ENCODE results near the gene USP2.

USP2 gene

DNA sequence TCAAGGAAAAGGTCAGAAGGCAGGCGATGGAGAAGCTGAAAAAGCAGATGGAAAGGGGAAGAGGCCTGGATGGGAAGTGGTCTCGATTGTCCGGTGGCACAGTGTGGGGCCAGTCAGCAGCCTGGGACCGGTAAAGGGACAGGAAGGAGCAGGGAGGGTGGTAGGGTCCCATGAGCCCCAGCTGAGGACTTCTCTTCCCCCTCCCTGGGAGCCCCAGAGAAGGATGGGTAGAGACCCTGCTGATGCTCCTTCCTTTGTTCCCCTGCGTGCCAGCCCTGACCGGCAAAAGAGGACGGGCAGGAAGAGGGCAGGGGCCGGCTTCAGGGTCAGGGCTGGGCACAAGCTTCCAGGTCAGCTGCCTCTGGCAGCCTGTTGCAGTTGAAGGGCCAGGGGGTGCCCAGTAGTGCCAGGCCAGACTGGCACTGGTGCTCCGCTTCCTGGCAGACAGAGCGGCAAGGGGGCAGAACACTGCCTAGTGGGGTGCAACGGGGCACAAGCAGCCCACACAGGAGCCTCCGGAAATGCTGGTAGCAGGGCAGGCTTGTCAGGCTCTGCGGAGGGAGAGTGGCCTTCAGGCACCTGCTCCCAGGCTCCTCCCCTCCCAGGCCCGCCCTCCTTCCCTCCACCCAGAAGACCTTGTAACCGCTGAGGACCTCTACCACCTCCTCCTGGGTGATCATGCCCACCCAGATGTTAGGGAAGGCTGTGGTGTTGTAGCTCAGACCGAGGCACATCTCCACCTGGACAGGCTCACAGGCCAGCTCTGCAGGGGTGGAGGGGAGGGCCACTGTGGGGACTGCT is 40.1 kb downstream of the USP2 start:
- Histone ChIP-seq H3K27me3 (ENCODE audit: low read length) (no peaks in the 10 kb centered on the region), H3K27ac (ENCODE audit: low read depth, low read length) (no peak overlapping the region), H3K4me3 (ENCODE audit: insufficient read depth, low read length, poor library complexity, severe bottlenecking) (no peak overlapping the region), H4K20me1 (ENCODE audit: low read depth, low read length) (no peaks in the 10 kb centered on the region), H3K9me2 (replicated peaks; ENCODE audit: insufficient read depth, low read length) (no peaks in the 10 kb centered on the region), H3K4me2 (ENCODE audit: low read depth, low read length, poor library complexity, severe bottlenecking) (no peak overlapping the region), H3K9ac (ENCODE audit: low read length) (no peak overlapping the region), H2AFZ (ENCODE audit: low read depth, low read length, severe bottlenecking) (no peak overlapping the region), H3K79me2 (ENCODE audit: insufficient read depth, low read length) (no peaks in the 10 kb centered on the region), H3K9me3 (ENCODE audit: insufficient read depth, low read length) (no peaks in the 10 kb centered on the region), H3K36me3 (ENCODE audit: low read length) (no peaks in the 10 kb centered on the region), H3F3A (ENCODE audit: insufficient read depth) (no peaks in the 10 kb centered on the region)
- TF ChIP-seq, protein P1, sequence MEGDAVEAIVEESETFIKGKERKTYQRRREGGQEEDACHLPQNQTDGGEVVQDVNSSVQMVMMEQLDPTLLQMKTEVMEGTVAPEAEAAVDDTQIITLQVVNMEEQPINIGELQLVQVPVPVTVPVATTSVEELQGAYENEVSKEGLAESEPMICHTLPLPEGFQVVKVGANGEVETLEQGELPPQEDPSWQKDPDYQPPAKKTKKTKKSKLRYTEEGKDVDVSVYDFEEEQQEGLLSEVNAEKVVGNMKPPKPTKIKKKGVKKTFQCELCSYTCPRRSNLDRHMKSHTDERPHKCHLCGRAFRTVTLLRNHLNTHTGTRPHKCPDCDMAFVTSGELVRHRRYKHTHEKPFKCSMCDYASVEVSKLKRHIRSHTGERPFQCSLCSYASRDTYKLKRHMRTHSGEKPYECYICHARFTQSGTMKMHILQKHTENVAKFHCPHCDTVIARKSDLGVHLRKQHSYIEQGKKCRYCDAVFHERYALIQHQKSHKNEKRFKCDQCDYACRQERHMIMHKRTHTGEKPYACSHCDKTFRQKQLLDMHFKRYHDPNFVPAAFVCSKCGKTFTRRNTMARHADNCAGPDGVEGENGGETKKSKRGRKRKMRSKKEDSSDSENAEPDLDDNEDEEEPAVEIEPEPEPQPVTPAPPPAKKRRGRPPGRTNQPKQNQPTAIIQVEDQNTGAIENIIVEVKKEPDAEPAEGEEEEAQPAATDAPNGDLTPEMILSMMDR (IDR thresholded peaks at IDR 0.05; ENCODE audit: insufficient read depth, low read length, poor library complexity, severe bottlenecking) = no peak
- no peak for TF ChIP-seq EZH2phosphoT487 (conservative IDR thresholded peaks at IDR 0.05; ENCODE audit: low read length)

DNA sequence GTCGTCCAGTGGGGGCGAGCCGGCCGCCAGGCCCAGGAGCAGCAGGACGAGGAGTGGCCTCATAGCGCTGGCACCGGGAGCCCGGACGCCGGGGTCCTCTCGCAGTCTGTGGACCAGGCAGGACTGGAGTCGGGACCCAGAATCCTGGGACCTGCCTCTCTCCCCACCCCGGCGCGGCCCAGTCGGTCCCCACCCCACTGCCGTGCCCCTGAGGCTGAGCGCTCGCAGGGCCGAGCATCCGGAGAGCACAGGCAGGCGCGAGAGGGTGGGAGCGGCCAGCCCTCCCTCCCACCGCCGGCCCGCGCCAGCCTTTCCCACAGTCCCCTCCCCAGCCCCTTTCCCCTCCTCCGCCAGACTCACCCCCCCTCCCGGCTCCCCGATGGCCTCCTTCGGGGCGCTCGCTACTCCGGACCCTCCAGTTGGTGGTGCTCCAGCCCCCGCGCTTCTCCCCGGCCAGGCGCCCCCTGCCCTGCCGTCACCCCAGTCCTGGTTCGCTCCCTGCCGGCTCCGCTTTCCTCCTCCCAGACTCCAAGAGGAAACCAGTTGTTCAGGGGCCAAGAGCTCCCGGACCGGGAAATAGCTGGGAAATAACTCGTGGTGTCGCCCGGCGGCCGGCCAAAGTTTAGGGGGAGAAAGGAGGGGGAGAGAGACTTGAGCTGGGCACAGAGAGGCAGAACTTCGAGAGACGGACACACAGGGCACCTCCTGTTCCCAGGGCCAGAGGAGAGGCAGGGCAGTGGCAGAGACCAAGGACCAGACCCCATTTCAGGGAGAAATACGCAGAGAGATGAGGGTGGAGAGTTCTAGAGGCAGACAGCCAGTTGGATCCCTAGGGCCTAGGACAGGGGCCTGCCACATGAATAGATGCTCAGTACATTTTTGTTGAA is 40.9 kb downstream of the USP2 start, which contains the start of gene C1QTNF5:
C1QTNF5 (minus strand) TSS at position 549 of the 887 bp plus-strand sequence; CDS start at position 63, 486 bp downstream.
- H3K9me2 ChIP-seq (replicated peaks; ENCODE audit: insufficient read depth, low read length) = no peaks in the 10 kb centered on the region
- H3F3A ChIP-seq (ENCODE audit: insufficient read depth) = no peaks in the 10 kb centered on the region
- no peaks in the 10 kb centered on the region for H3K36me3 ChIP-seq (ENCODE audit: low read length)
- no peaks in the 10 kb centered on the region for H3K9me3 ChIP-seq (ENCODE audit: insufficient read depth, low read length)
- no peak within 1 kb of the TSS for H3K4me3 ChIP-seq (ENCODE audit: insufficient read depth, low read length, poor library complexity, severe bottlenecking)
- H3K9ac ChIP-seq (ENCODE audit: low read length) = no peak within 1 kb of the TSS
- no peak within 1 kb of the TSS for H3K4me2 ChIP-seq (ENCODE audit: low read depth, low read length, poor library complexity, severe bottlenecking)
- H3K79me2 ChIP-seq (ENCODE audit: insufficient read depth, low read length) = no peaks in the 10 kb centered on the region
- TF ChIP-seq, protein P1 (IDR thresholded peaks at IDR 0.05; ENCODE audit: insufficient read depth, low read length, poor library complexity, severe bottlenecking) = no peak
- TF ChIP-seq EZH2phosphoT487 (conservative IDR thresholded peaks at IDR 0.05; ENCODE audit: low read length) = no peak
- no peaks in the 10 kb centered on the region for H3K27me3 ChIP-seq (ENCODE audit: low read length)
- H4K20me1 ChIP-seq (ENCODE audit: low read depth, low read length) = no peaks in the 10 kb centered on the region
- H3K27ac ChIP-seq (ENCODE audit: low read depth, low read length) = no peak within 1 kb of the TSS
- no peak within 1 kb of the TSS for H2AFZ ChIP-seq (ENCODE audit: low read depth, low read length, severe bottlenecking)

DNA sequence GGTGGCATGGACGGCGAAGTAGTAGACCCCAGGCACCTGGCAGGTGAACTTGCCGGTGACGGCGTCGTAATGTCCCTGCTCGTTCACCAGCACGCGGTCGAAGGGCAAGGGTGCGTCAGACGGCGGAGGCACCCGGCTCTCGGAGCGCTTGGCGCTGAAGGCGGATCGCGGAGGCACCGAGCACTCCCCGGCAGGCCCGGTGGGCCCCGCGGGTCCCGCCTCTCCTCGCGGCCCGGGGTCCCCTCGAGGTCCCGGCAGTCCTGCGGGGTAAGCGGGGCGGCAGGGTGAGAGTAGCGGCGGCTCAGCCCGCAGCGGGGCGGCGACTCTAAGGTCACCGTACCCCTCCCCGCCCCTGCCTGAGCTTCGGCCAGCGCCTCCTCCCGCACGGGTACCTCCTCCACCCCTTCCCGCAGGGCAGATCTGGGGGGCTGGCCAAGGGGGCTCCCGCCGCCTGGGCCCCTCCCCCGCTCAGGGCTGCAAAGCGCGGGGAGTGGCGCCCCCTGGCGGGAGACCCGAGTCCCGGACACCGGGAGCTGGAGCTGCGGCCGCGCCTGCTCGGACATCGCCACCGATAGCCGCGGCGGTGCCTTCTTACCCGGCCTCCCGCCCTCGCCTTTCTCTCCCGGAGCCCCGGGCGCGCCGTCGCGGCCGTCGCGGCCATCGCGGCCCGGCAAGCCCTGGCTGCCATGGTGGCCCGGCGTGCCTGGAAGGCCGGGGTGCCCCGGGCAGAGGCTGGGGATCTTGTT is 41.7 kb downstream of the USP2 start:
- no peaks in the 10 kb centered on the region for H3F3A ChIP-seq (ENCODE audit: insufficient read depth)
- no peak overlapping the region for H3K9ac ChIP-seq (ENCODE audit: low read length)
- H3K9me2 ChIP-seq (replicated peaks; ENCODE audit: insufficient read depth, low read length) = no peaks in the 10 kb centered on the region
- H4K20me1 ChIP-seq (ENCODE audit: low read depth, low read length) = no peaks in the 10 kb centered on the region
- H2AFZ ChIP-seq (ENCODE audit: low read depth, low read length, severe bottlenecking) = no peak overlapping the region
- TF ChIP-seq EZH2phosphoT487 (conservative IDR thresholded peaks at IDR 0.05; ENCODE audit: low read length) = no peak
- TF ChIP-seq, protein P1 (IDR thresholded peaks at IDR 0.05; ENCODE audit: insufficient read depth, low read length, poor library complexity, severe bottlenecking) = no peak
- H3K36me3 ChIP-seq (ENCODE audit: low read length) = no peaks in the 10 kb centered on the region
- H3K9me3 ChIP-seq (ENCODE audit: insufficient read depth, low read length) = no peaks in the 10 kb centered on the region
- H3K27ac ChIP-seq (ENCODE audit: low read depth, low read length) = no peak overlapping the region
- H3K4me3 ChIP-seq (ENCODE audit: insufficient read depth, low read length, poor library complexity, severe bottlenecking) = no peak overlapping the region
- H3K79me2 ChIP-seq (ENCODE audit: insufficient read depth, low read length) = peaks cover 3% of the 10 kb centered on the region; the same call in 1 of the 2 replicates
- H3K27me3 ChIP-seq (ENCODE audit: low read length) = no peaks in the 10 kb centered on the region
- H3K4me2 ChIP-seq (ENCODE audit: low read depth, low read length, poor library complexity, severe bottlenecking) = no peak overlapping the region
